Measurements from ENCODE around the gene LNX1. TPM values are rescaled to one million over a fixed set of nuclear protein-coding genes. Genes with fewer than 3 reads are reported as not detected.

Gene LNX1
- total RNA-seq, 1 donor from 2014 or later = 4.4 TPM

GRCh38 chr4:53484911-53485657, 106.2 kb downstream of the LNX1 start:
- Histone ChIP-seq H3K27me3 (ENCODE audit: insufficient read depth, low read length) (no peaks in the 10 kb centered on the region), H3K27ac (ENCODE audit: low read depth, low read length) (no peak overlapping the region), H3K4me2 (ENCODE audit: low read length) (no peak overlapping the region), H3K9me3 (ENCODE audit: insufficient read depth, low read depth, low read length) (no peaks in the 10 kb centered on the region), H3K4me3 (ENCODE audit: insufficient read depth, low read depth, low read length) (no peak overlapping the region), H3K9ac (ENCODE audit: low read length) (no peak overlapping the region), H2AFZ (ENCODE audit: low read depth, low read length) (no peak overlapping the region), H3K79me2 (ENCODE audit: insufficient read depth, low read length) (no peaks in the 10 kb centered on the region), H3K4me1 (ENCODE audit: insufficient read depth, low read length) (peaks cover 19% of the 10 kb centered on the region), H4K20me1 (ENCODE audit: insufficient read depth, low read length) (no peaks in the 10 kb centered on the region), H3K36me3 (ENCODE audit: insufficient read depth, low read length) (no peaks in the 10 kb centered on the region)
- H3K4me1 Mint-ChIP-seq (ENCODE audit: low read depth, unreplicated experiment) = peaks cover 11% of the 10 kb centered on the region
- H3K36me3 Mint-ChIP-seq (ENCODE audit: low read depth, unreplicated experiment) = peaks cover 4% of the 10 kb centered on the region
- H3K9me3 Mint-ChIP-seq (ENCODE audit: unreplicated experiment) = no peaks in the 10 kb centered on the region
- no peak for FAIRE-seq
- no peaks in the 10 kb centered on the region for H3K27me3 Mint-ChIP-seq (ENCODE audit: low read depth, unreplicated experiment)
- DNase-seq (ENCODE audit: low read depth) = no peak
- no peak for TF ChIP-seq EZH2 (IDR thresholded peaks at IDR 0.05; ENCODE audit: insufficient read depth, low read length)
- no peak overlapping the region for H3K4me3 Mint-ChIP-seq (ENCODE audit: unreplicated experiment)
- no peak overlapping the region for H3K27ac Mint-ChIP-seq (ENCODE audit: unreplicated experiment)

- Histone ChIP-seq H4K20me1 (ENCODE audit: insufficient read depth, low read length) (no peaks in the 10 kb centered on the region), H2AFZ (ENCODE audit: low read depth, low read length) (no peak overlapping the region), H3K27me3 (ENCODE audit: insufficient read depth, low read length) (no peaks in the 10 kb centered on the region), H3K4me2 (ENCODE audit: low read length) (no peak overlapping the region), H3K36me3 (ENCODE audit: insufficient read depth, low read length) (no peaks in the 10 kb centered on the region), H3K4me1 (ENCODE audit: insufficient read depth, low read length) (peaks cover 29% of the 10 kb centered on the region), H3K79me2 (ENCODE audit: insufficient read depth, low read length) (no peaks in the 10 kb centered on the region), H3K27ac (ENCODE audit: low read depth, low read length) (no peak overlapping the region), H3K4me3 (ENCODE audit: insufficient read depth, low read depth, low read length) (no peak overlapping the region), H3K9me3 (ENCODE audit: insufficient read depth, low read depth, low read length) (no peaks in the 10 kb centered on the region), H3K9ac (ENCODE audit: low read length) (no peak overlapping the region)
- no peak overlapping the region for H3K4me3 Mint-ChIP-seq (ENCODE audit: unreplicated experiment)
- DNase-seq (ENCODE audit: low read depth) = no peak
- peaks cover 12% of the 10 kb centered on the region for H3K4me1 Mint-ChIP-seq (ENCODE audit: low read depth, unreplicated experiment)
- peaks cover 4% of the 10 kb centered on the region for H3K36me3 Mint-ChIP-seq (ENCODE audit: low read depth, unreplicated experiment)
- H3K9me3 Mint-ChIP-seq (ENCODE audit: unreplicated experiment) = no peaks in the 10 kb centered on the region
- no peak overlapping the region for H3K27ac Mint-ChIP-seq (ENCODE audit: unreplicated experiment)
- FAIRE-seq = no peak
- H3K27me3 Mint-ChIP-seq (ENCODE audit: low read depth, unreplicated experiment) = no peaks in the 10 kb centered on the region
- TF ChIP-seq EZH2 (IDR thresholded peaks at IDR 0.05; ENCODE audit: insufficient read depth, low read length) (no peak), CTCF (IDR thresholded peaks at IDR 0.05; ENCODE audit: insufficient read depth, low read depth, low read length) (no peak)
These were observed 108.0 kb downstream of the LNX1 start for GRCh38 chr4:53483250-53483649.

GRCh38 chr4:53481586-53481985, 109.7 kb downstream of the LNX1 start:
- TF ChIP-seq CTCF (IDR thresholded peaks at IDR 0.05; ENCODE audit: insufficient read depth, low read depth, low read length) = no peak
- no peak for TF ChIP-seq EZH2 (IDR thresholded peaks at IDR 0.05; ENCODE audit: insufficient read depth, low read length)
- Histone ChIP-seq H3K9ac (ENCODE audit: low read length) (no peak overlapping the region), H3K27me3 (ENCODE audit: insufficient read depth, low read length) (no peaks in the 10 kb centered on the region), H3K4me2 (ENCODE audit: low read length) (no peak overlapping the region), H3K4me1 (ENCODE audit: insufficient read depth, low read length) (peaks cover 39% of the 10 kb centered on the region), H3K9me3 (ENCODE audit: insufficient read depth, low read depth, low read length) (no peaks in the 10 kb centered on the region), H3K36me3 (ENCODE audit: insufficient read depth, low read length) (no peaks in the 10 kb centered on the region), H3K4me3 (ENCODE audit: insufficient read depth, low read depth, low read length) (no peak overlapping the region), H3K79me2 (ENCODE audit: insufficient read depth, low read length) (no peaks in the 10 kb centered on the region), H4K20me1 (ENCODE audit: insufficient read depth, low read length) (no peaks in the 10 kb centered on the region), H3K27ac (ENCODE audit: low read depth, low read length) (no peak overlapping the region), H2AFZ (ENCODE audit: low read depth, low read length) (no peak overlapping the region)
- peaks cover 2% of the 10 kb centered on the region for H3K9me3 Mint-ChIP-seq (ENCODE audit: unreplicated experiment)
- peaks cover 2% of the 10 kb centered on the region for H3K36me3 Mint-ChIP-seq (ENCODE audit: low read depth, unreplicated experiment)
- FAIRE-seq (no peak), DNase-seq (ENCODE audit: low read depth) (no peak)
- H3K27me3 Mint-ChIP-seq (ENCODE audit: low read depth, unreplicated experiment) = no peaks in the 10 kb centered on the region
- no peak overlapping the region for H3K27ac Mint-ChIP-seq (ENCODE audit: unreplicated experiment)
- peaks cover 28% of the 10 kb centered on the region for H3K4me1 Mint-ChIP-seq (ENCODE audit: low read depth, unreplicated experiment)
- H3K4me3 Mint-ChIP-seq (ENCODE audit: unreplicated experiment) = no peak overlapping the region
